ENCODE results near the gene TLCD5. TPM values are rescaled to one million over a fixed set of nuclear protein-coding genes. Genes with fewer than 3 reads are reported as not detected.

The TLCD5 gene
- total RNA-seq, 2 donors from 2014 or later = 13.8 to 20.1 TPM

DNA sequence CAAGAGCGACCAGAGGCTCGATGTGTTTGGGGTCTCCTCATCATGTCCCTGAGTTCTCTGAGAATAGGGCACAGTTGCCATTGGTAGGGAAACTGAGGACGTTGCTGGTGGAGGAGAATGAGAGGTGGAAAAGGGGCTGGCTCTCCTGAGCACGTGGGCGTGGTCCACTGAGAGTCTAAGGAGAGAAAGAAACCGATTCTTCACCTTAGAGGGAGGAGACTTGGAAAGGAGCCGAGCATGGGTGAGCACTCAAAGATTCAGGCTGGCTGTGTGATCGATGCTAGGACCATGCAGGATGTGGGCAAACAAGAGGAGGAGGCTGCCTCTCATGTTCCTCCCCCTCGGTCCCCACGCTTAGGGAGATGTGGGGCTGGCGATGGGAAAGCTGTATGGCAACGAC is 19.8 kb upstream of the TLCD5 start:
- H3K4me1 Mint-ChIP-seq = peaks cover 14% of the 10 kb centered on the region
- no peaks in the 10 kb centered on the region for H3K36me3 Mint-ChIP-seq (ENCODE audit: low read depth)
- no peaks in the 10 kb centered on the region for H3K9me3 Mint-ChIP-seq
- H3K27ac Mint-ChIP-seq = no peak overlapping the region
- TF ChIP-seq, protein P1, sequence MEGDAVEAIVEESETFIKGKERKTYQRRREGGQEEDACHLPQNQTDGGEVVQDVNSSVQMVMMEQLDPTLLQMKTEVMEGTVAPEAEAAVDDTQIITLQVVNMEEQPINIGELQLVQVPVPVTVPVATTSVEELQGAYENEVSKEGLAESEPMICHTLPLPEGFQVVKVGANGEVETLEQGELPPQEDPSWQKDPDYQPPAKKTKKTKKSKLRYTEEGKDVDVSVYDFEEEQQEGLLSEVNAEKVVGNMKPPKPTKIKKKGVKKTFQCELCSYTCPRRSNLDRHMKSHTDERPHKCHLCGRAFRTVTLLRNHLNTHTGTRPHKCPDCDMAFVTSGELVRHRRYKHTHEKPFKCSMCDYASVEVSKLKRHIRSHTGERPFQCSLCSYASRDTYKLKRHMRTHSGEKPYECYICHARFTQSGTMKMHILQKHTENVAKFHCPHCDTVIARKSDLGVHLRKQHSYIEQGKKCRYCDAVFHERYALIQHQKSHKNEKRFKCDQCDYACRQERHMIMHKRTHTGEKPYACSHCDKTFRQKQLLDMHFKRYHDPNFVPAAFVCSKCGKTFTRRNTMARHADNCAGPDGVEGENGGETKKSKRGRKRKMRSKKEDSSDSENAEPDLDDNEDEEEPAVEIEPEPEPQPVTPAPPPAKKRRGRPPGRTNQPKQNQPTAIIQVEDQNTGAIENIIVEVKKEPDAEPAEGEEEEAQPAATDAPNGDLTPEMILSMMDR (conservative IDR thresholded peaks at IDR 0.05) = no peak
- no peaks in the 10 kb centered on the region for H3K27me3 ChIP-seq (ENCODE audit: control insufficient read depth, insufficient read depth, low read length, poor library complexity, severe bottlenecking)
- H3K4me3 Mint-ChIP-seq = no peak overlapping the region
- peaks cover 9% of the 10 kb centered on the region for H3K27me3 Mint-ChIP-seq (ENCODE audit: insufficient read depth)
- H3K4me1 ChIP-seq (ENCODE audit: control insufficient read depth, insufficient read depth, low read length) = no peaks in the 10 kb centered on the region
- H3K36me3 ChIP-seq (ENCODE audit: control insufficient read depth, insufficient read depth, low read length) = no peaks in the 10 kb centered on the region
- H3K4me3 ChIP-seq (ENCODE audit: low read length) = no peak overlapping the region
- DNase-seq = no peak
- 91 to 92% methylated on average over 9 to 12 of the region's 12 CpGs for WGBS, 2 experiments (ENCODE audit: insufficient coverage in 1 of 2, insufficient read length in 1 of 2)
- H3K27ac ChIP-seq (ENCODE audit: low read depth, low read length) = no peak overlapping the region
- no peaks in the 10 kb centered on the region for H3K9me3 ChIP-seq (ENCODE audit: control insufficient read depth, low read length)
- H3K9ac ChIP-seq (ENCODE audit: extremely low read depth, low read length, poor library complexity, severe bottlenecking) = no peak overlapping the region

DNA sequence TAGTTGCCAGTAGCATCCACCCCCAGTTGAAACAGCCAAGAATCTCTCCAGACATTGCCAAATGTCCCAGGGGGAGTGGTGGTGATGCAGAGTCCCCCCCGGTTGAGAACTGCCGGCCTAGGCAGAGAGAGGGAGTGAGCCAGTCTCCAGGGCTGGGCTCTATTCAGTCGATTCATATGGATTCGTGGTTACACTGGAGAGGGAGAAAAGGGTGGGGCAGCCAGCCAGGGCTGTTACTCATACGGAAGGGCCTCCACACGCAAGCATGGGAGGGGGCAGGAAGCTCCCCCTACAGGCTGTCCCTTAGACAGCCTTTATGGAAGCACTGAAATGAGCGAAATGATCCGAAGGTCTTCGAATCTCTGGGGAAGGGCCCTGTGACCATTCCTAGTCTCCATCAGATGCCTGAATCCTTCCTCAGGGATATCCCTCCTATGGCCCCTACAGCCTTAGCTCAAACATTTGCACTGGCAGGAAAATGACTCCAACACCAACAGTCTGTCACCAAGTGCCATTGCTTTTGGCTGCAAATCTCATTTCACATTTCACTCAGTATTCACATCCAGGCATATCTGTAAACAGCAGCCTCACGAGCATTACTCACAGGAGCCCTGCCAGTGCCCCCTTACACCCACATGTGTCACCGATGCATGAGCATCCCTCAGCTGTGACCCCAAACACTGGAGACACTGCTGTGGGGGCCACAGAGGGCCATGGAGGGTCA is 18.4 kb upstream of the TLCD5 start:
- Histone ChIP-seq H3K4me1 (ENCODE audit: control insufficient read depth, insufficient read depth, low read length) (no peaks in the 10 kb centered on the region), H3K36me3 (ENCODE audit: control insufficient read depth, insufficient read depth, low read length) (no peaks in the 10 kb centered on the region), H3K9me3 (ENCODE audit: control insufficient read depth, low read length) (no peaks in the 10 kb centered on the region), H3K27me3 (ENCODE audit: control insufficient read depth, insufficient read depth, low read length, poor library complexity, severe bottlenecking) (no peaks in the 10 kb centered on the region), H3K27ac (ENCODE audit: low read depth, low read length) (no peak overlapping the region), H3K4me3 (ENCODE audit: low read length) (no peak overlapping the region), H3K9ac (ENCODE audit: extremely low read depth, low read length, poor library complexity, severe bottlenecking) (no peak overlapping the region)
- TF ChIP-seq, protein P1 (conservative IDR thresholded peaks at IDR 0.05) = peak; percentile 69
- Mint-ChIP-seq H3K4me3 (no peak overlapping the region), H3K27ac (no peak overlapping the region), H3K36me3 (ENCODE audit: low read depth) (no peaks in the 10 kb centered on the region), H3K4me1 (peaks cover 14% of the 10 kb centered on the region), H3K9me3 (no peaks in the 10 kb centered on the region), H3K27me3 (ENCODE audit: insufficient read depth) (peaks cover 7% of the 10 kb centered on the region)
- peak; percentile 86 for DNase-seq
- 63 to 67% methylated on average over 4 to 11 of the region's 11 CpGs for WGBS, 2 experiments (ENCODE audit: insufficient coverage in 1 of 2, insufficient read length in 1 of 2)

DNA sequence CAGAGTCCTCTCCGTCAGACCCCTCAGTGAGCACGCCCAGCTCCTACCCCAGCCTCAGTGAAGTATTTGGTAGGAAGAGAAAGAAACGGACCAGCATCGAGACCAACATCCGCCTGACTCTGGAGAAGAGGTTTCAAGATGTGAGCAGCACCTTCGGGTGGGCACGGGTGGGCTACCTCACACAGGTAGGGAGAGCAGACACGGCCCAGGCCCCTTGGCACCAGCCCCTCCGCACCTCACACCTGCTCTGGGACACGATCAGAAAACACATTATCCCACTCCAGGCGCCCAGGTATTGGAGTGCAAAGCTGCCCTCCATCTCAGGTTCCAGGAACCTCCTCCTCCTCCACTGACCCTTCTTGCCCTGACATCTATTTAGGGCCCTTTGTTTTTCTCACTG is 17.6 kb upstream of the TLCD5 start:
- Histone ChIP-seq H3K27me3 (ENCODE audit: control insufficient read depth, insufficient read depth, low read length, poor library complexity, severe bottlenecking) (no peaks in the 10 kb centered on the region), H3K4me3 (ENCODE audit: low read length) (no peak overlapping the region), H3K4me1 (ENCODE audit: control insufficient read depth, insufficient read depth, low read length) (no peaks in the 10 kb centered on the region), H3K36me3 (ENCODE audit: control insufficient read depth, insufficient read depth, low read length) (no peaks in the 10 kb centered on the region), H3K9me3 (ENCODE audit: control insufficient read depth, low read length) (no peaks in the 10 kb centered on the region), H3K27ac (ENCODE audit: low read depth, low read length) (no peak overlapping the region), H3K9ac (ENCODE audit: extremely low read depth, low read length, poor library complexity, severe bottlenecking) (no peak overlapping the region)
- H3K36me3 Mint-ChIP-seq (ENCODE audit: low read depth) = no peaks in the 10 kb centered on the region
- TF ChIP-seq, protein P1 (conservative IDR thresholded peaks at IDR 0.05) = no peak
- H3K4me1 Mint-ChIP-seq = peaks cover 7% of the 10 kb centered on the region
- no peak for DNase-seq
- 93 to 96% methylated on average over 9 to 11 of the region's 11 CpGs for WGBS, 2 experiments (ENCODE audit: insufficient coverage in 1 of 2, insufficient read length in 1 of 2)
- no peak overlapping the region for H3K4me3 Mint-ChIP-seq
- H3K27me3 Mint-ChIP-seq (ENCODE audit: insufficient read depth) = peaks cover 7% of the 10 kb centered on the region
- no peaks in the 10 kb centered on the region for H3K9me3 Mint-ChIP-seq
- no peak overlapping the region for H3K27ac Mint-ChIP-seq

Measured in endodermal cell (in vitro differentiated cells).